Suprapubic skin (tissue), 4 donors: ENCODE data around the gene GBP1. TPM values are rescaled to one million over a fixed set of nuclear protein-coding genes. Genes with fewer than 3 reads are reported as not detected.

Source experiments
- DNase-seq, 2 donors: peaks; one replicate each; pipeline ENCODE4 v3.0.0-alpha.2; 2019; ENCODE audit warnings: low spot score in 2 of 2
- H3K27ac ChIP-seq: fragments of 200-600 bp; sonication (generic); one replicate; pipeline ENCODE4 v1.5.1; 2019
- H3K27me3 ChIP-seq: fragments of 200-600 bp; sonication (generic); one replicate; pipeline ENCODE4 v1.5.1; 2019
- H3K36me3 ChIP-seq: fragments of 200-600 bp; sonication (generic); one replicate; pipeline ENCODE4 v1.5.1; 2019
- H3K4me1 ChIP-seq: fragments of 200-600 bp; sonication (generic); one replicate; pipeline ENCODE4 v1.5.1; 2019
- H3K4me3 ChIP-seq: fragments of 200-600 bp; sonication (generic); one replicate; pipeline ENCODE4 v1.5.1; 2019; ENCODE audit warnings: mild to moderate bottlenecking
- H3K9me3 ChIP-seq: fragments of 200-600 bp; sonication (generic); one replicate; pipeline ENCODE4 v1.5.1; 2019
- EP300 ChIP-seq: sonication (generic); formaldehyde crosslinking; IDR thresholded peaks from one replicate; pipeline ENCODE4 v1.6.1; 2017; ENCODE audit warnings: antibody characterized with exemption
- POLR2A ChIP-seq, 2 donors: fragments of 450-650 bp; IDR thresholded peaks; one replicate each; pipeline ENCODE4 v1.6.1; 2017; ENCODE audit warnings: antibody characterized with exemption in 2 of 2, mild to moderate bottlenecking in 2 of 2, moderate library complexity in 2 of 2
- POLR2AphosphoS5 ChIP-seq, 3 donors: sonication (generic); formaldehyde crosslinking; IDR thresholded peaks; one replicate each; pipeline ENCODE4 v1.6.1; 2017; ENCODE audit warnings: antibody characterized with exemption in 3 of 3
- WGBS: methylation state at CpG from one replicate; pipeline ENCODE4 v1.1.5; 2018; 5-methylcytosine and 5-hydroxymethylcytosine counted together
- total RNA-seq, 4 donors: library from RNA; depleted of rRNA; stranded (reverse); fragments of >200 nt; gene quantifications; one replicate each; pipeline ENCODE4 v1.1.0, GENCODE V29; 2016
- TF ChIP-seq, protein P1 (sequence below), 2 donors: fragments of 200-600 bp in 1 of 2; fragments of 450-650 bp in 1 of 2; sonication (generic) in 1 of 2; IDR thresholded peaks; one replicate each; pipeline ENCODE4 v1.5.1; 2016 to 2019; ENCODE audit warnings: antibody characterized with exemption in 2 of 2, mild to moderate bottlenecking in 1 of 2, moderate library complexity in 1 of 2

The GBP1 gene
- total RNA-seq, 4 donors from 2014 or later, result 8.9 to 14.3 (median 11.5) TPM

DNA sequence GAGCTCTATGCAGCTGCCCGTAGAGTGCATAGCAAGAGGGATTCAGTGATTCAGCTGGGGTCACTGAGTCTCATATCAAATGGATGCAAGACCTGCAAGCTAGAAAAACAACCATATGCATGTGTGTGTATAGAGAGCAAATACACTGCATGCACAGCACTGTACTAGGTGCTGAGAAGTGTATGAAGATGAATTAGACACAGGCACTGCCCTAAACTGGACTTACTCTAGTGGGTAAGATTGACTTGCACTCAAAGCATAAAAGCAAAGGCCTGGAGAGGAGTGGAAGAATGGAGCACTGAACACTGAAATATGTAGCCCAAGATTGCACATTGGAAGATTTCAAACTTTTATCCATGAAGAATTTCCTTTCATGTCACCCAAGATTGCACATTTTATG lies 5.5 kb upstream of the GBP1 start:
- H3K27me3 ChIP-seq, result no peaks in the 10 kb centered on the region
- TF ChIP-seq POLR2AphosphoS5 (IDR thresholded peaks at IDR 0.05) (no peak), EP300 (no peak), POLR2A (IDR thresholded peaks at IDR 0.05) (no peak)
- TF ChIP-seq, protein P1, sequence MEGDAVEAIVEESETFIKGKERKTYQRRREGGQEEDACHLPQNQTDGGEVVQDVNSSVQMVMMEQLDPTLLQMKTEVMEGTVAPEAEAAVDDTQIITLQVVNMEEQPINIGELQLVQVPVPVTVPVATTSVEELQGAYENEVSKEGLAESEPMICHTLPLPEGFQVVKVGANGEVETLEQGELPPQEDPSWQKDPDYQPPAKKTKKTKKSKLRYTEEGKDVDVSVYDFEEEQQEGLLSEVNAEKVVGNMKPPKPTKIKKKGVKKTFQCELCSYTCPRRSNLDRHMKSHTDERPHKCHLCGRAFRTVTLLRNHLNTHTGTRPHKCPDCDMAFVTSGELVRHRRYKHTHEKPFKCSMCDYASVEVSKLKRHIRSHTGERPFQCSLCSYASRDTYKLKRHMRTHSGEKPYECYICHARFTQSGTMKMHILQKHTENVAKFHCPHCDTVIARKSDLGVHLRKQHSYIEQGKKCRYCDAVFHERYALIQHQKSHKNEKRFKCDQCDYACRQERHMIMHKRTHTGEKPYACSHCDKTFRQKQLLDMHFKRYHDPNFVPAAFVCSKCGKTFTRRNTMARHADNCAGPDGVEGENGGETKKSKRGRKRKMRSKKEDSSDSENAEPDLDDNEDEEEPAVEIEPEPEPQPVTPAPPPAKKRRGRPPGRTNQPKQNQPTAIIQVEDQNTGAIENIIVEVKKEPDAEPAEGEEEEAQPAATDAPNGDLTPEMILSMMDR (IDR thresholded peaks at IDR 0.05), result no peak
- WGBS, result 65% methylated on average over 1 of the region's 1 CpG
- no peak overlapping the region for H3K27ac ChIP-seq
- DNase-seq, result no peak
- H3K4me1 ChIP-seq, result peaks cover 7% of the 10 kb centered on the region
- H3K9me3 ChIP-seq, result no peaks in the 10 kb centered on the region
- no peaks in the 10 kb centered on the region for H3K36me3 ChIP-seq
- H3K4me3 ChIP-seq, result peak overlapping the region; percentile 31

DNA sequence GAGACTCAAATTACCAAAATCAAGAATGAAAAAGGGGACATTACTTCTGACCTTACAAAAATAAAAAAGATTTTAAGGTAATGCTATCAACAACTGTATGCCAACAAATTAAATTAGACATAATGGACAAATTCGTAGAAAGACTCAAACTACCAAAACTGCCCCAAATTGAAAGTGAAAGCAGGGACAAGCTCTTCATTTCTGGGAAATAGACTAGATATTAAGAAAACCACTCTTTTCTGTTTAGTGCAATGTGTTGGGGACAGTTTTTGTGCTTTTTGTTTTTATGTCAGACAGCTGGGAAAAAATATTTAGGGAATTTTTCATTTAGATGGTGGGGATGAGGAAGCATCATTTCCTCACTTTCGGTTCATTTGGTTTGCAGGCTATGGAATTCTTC lies 4.9 kb upstream of the GBP1 start:
- WGBS, result 51% methylated on average over 2 of the region's 2 CpGs
- Histone ChIP-seq H3K4me3 (peak overlapping the region; percentile 31), H3K4me1 (peaks cover 10% of the 10 kb centered on the region), H3K27ac (no peak overlapping the region), H3K27me3 (no peaks in the 10 kb centered on the region), H3K9me3 (no peaks in the 10 kb centered on the region), H3K36me3 (no peaks in the 10 kb centered on the region)
- no peak for DNase-seq
- no peak for TF ChIP-seq POLR2A (IDR thresholded peaks at IDR 0.05)

DNA sequence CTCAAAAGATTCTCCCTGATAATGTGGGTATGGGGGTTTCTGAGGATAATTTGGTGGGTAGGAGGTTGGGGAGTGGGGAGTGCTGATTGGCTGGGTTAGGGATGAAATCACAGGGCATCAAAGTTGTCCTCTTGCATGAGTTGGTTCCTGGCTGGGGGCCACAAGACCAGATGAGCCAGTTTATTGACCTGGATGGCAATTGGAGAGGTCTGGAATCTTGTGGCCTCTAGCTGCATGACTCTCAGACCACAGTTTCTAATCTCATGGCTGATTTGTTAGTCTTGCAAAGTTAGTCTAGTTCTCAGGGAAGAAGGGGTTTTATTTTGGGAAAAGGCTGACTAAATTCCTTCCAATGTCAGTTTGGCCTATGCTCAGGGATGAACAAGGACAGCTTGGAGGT lies 3.3 kb upstream of the GBP1 start:
- Histone ChIP-seq H3K27me3 (no peaks in the 10 kb centered on the region), H3K9me3 (no peaks in the 10 kb centered on the region), H3K36me3 (no peaks in the 10 kb centered on the region), H3K27ac (no peak overlapping the region), H3K4me1 (peaks cover 23% of the 10 kb centered on the region), H3K4me3 (no peak overlapping the region)
- no peak for DNase-seq
- TF ChIP-seq EP300, result no peak
- no peak for TF ChIP-seq POLR2AphosphoS5 (IDR thresholded peaks at IDR 0.05)
- no peak for TF ChIP-seq POLR2A (IDR thresholded peaks at IDR 0.05)
- TF ChIP-seq, protein P1 (IDR thresholded peaks at IDR 0.05), result no peak

DNA sequence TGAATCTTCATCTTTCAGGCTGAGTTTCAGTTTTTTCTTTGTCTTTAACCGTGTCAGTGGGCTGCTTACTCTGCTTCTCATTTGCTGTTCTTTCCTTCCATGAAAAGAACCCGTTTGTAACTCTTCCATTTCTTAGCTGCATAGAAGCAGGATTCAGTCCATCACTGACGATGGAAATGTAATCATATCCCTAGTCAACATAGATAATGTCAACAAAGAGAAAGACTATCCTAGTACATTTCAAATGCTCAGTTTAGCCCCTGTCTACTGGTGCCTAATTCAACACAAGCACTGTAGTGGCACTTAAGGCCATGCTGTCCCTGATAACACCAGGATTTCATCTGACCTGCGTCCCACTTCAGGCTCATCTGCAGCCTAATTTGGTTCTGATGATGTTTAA lies 376 bp downstream of the GBP1 start:
- Histone ChIP-seq H3K9me3 (no peaks in the 10 kb centered on the region), H3K36me3 (no peaks in the 10 kb centered on the region), H3K4me1 (peaks cover 29% of the 10 kb centered on the region), H3K27me3 (no peaks in the 10 kb centered on the region), H3K4me3 (peak overlapping the region; percentile 53), H3K27ac (peak overlapping the region; percentile 82)
- no peak for DNase-seq
- no peak for TF ChIP-seq POLR2AphosphoS5 (IDR thresholded peaks at IDR 0.05)
- TF ChIP-seq, protein P1 (IDR thresholded peaks at IDR 0.05), result no peak
- TF ChIP-seq EP300, result no peak
- TF ChIP-seq POLR2A (IDR thresholded peaks at IDR 0.05), result no peak
- WGBS, result 4% methylated on average over 4 of the region's 4 CpGs

DNA sequence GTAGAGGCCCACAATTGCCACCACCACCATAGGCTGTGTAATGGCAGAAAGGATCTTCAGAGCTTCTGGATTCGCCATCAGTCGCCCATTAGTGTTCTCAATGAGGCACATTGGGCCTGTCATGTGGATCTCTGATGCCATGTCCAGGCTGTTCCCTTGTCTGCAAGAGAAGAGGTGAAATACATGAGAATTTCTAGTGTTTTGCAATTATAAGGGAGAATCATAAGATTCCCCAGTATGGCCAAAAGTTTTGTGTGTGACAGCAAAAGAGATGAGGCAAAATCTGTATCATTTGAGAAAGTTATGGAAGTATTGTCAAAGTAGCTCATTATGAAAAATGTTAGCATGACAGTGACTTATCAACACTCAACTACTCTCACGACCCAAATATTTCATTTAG lies 1.9 kb downstream of the GBP1 start:
- 88% methylated on average over 3 of the region's 3 CpGs for WGBS
- TF ChIP-seq POLR2A (IDR thresholded peaks at IDR 0.05), result no peak
- TF ChIP-seq EP300, result no peak
- TF ChIP-seq, protein P1 (IDR thresholded peaks at IDR 0.05), result no peak
- TF ChIP-seq POLR2AphosphoS5 (IDR thresholded peaks at IDR 0.05), result no peak

DNA sequence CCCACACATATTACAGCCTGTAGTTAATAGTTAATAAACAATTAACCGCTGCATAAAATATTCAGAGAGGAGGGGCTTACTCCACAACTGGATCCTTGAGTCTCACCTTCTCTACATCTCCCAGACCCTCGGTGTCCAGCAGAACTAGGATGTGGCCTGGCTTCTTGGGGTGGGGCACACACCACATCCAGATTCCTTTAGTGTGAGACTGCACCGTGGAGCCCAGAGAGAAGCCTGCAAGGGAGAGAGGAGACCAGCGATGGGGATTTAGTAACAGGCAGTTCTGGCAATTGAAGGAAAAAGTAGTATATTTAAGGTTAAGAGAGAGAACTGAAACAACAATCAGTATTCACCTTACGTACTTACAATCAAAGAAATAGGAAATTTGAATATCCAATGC lies 4.9 kb downstream of the GBP1 start:
- TF ChIP-seq POLR2A (IDR thresholded peaks at IDR 0.05) (no peak), POLR2AphosphoS5 (IDR thresholded peaks at IDR 0.05) (no peak), EP300 (no peak)
- TF ChIP-seq, protein P1 (IDR thresholded peaks at IDR 0.05), result no peak
- no peak overlapping the region for H3K27ac ChIP-seq

More for the DNA sequence above, 1.9 kb downstream of the GBP1 start:
- Histone ChIP-seq H3K27ac (no peak overlapping the region), H3K9me3 (no peaks in the 10 kb centered on the region), H3K4me1 (peaks cover 27% of the 10 kb centered on the region), H3K4me3 (no peak overlapping the region), H3K27me3 (no peaks in the 10 kb centered on the region), H3K36me3 (peaks cover 12% of the 10 kb centered on the region)
- DNase-seq, result no peak

More for the DNA sequence above, 4.9 kb downstream of the GBP1 start:
- Histone ChIP-seq H3K4me3 (no peak overlapping the region), H3K9me3 (no peaks in the 10 kb centered on the region), H3K36me3 (peaks cover 42% of the 10 kb centered on the region), H3K27me3 (no peaks in the 10 kb centered on the region), H3K4me1 (peaks cover 20% of the 10 kb centered on the region)
- DNase-seq, result no peak
- WGBS, result 95% methylated on average over 5 of the region's 5 CpGs
